ENCODE measurements around the gene GPR15LG. TPM values are rescaled to one million over a fixed set of nuclear protein-coding genes. Genes with fewer than 3 reads are reported as not detected.

GPR15LG gene
- total RNA-seq, 1 experiment from 2014 or later, result not detected

DNA sequence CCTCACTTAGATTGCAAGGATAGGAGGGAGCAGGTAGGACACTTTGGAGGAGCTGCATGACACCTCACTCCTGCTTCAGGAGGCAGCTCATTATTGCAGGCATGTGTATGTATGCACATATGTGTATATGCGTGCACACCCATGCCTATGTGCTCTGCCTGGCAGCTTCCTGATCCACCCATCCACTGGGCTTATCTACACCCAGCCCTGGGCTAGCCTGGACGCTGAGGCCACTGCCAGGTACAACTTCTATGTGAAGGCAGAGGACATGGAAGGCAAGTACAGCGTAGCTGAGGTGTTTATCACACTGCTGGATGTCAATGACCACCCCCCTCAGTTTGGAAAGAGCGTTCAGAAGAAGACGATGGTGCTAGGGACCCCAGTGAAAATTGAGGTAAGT is 38.4 kb downstream of the GPR15LG start:
- TF ChIP-seq ZNF274 (IDR thresholded peaks at IDR 0.05; ENCODE audit: low read depth, low read length), result no peak
- no peak for TF ChIP-seq TCF7L2 (IDR thresholded peaks at IDR 0.05; ENCODE audit: borderline replicate concordance, extremely low read depth, insufficient read depth, insufficient read length)
- TF ChIP-seq SIN3A (IDR thresholded peaks at IDR 0.05; ENCODE audit: low read depth), result no peak
- no peak for TF ChIP-seq ZFX (IDR thresholded peaks at IDR 0.05)
- TF ChIP-seq MAX (IDR thresholded peaks at IDR 0.05), result no peak
- no peak for TF ChIP-seq JUND (IDR thresholded peaks at IDR 0.05)
- TF ChIP-seq CBX3 (IDR thresholded peaks at IDR 0.05; ENCODE audit: low read depth), result no peak
- Histone ChIP-seq H3K9me2 (ENCODE audit: insufficient read depth) (no peaks in the 10 kb centered on the region), H3K4me3 (replicated peaks in 1 of 2; ENCODE audit: low read depth in 1 of 2, low read length in 2 of 2) (no peak overlapping the region), H3K9ac (ENCODE audit: low read length) (no peak overlapping the region), H3K79me2 (ENCODE audit: insufficient read depth, low read length) (no peaks in the 10 kb centered on the region), H2AFZ (ENCODE audit: low read depth, low read length, poor library complexity, severe bottlenecking) (no peak overlapping the region), H4K20me1 (ENCODE audit: insufficient read depth) (no peaks in the 10 kb centered on the region), H3K4me2 (ENCODE audit: low read length) (no peak overlapping the region), H3K9me3 (ENCODE audit: control insufficient read depth in 1 of 2, insufficient read depth in 1 of 2, low read depth in 1 of 2, low read length in 2 of 2) (no peaks in the 10 kb centered on the region), H3K27me3 (ENCODE audit: insufficient read depth, low read length) (peaks cover 13% of the 10 kb centered on the region), H3K27ac (ENCODE audit: low read depth, low read length) (no peak overlapping the region), H3K36me3 (ENCODE audit: control insufficient read depth in 1 of 2, insufficient read depth in 2 of 2, low read length in 2 of 2) (no peaks in the 10 kb centered on the region), H3K4me1 (ENCODE audit: control insufficient read depth in 1 of 2, insufficient read depth in 2 of 2, low read length in 2 of 2) (no peaks in the 10 kb centered on the region)
- ChIA-PET POLR2A (no interaction called here), RAD21 (ENCODE audit: low non-redundant PET in 1 of 2, low total read pairs in 2 of 2, uncharacterized antibody in 2 of 2, unreplicated experiment in 2 of 2) (no interaction called here), CTCF (interaction anchor here (0.9 to 1.4 kb wide), 3 partner anchors 64 to 152 kb away, joined by 3 read pairs; no protein-coding TSS in a partner anchor)
- DNase-seq (ENCODE audit: low read depth, low spot score) (no peak), ATAC-seq (no peak)
- no TSS peak for BruUV-seq (replicated peaks)
- intact Hi-C loops (cut with micrococcal nuclease), result no loop called here

GRCh38 chr10:84213076-84213475 is 39.5 kb downstream of the GPR15LG start:
- H3K27me3 ChIP-seq (ENCODE audit: insufficient read depth, low read length), result peaks cover 7% of the 10 kb centered on the region; the same call in 1 of the 2 replicates
- H3K79me2 ChIP-seq (ENCODE audit: insufficient read depth, low read length), result no peaks in the 10 kb centered on the region
- ATAC-seq, result no peak
- intact Hi-C loops (cut with micrococcal nuclease), result no loop called here
- H3K4me1 ChIP-seq (ENCODE audit: control insufficient read depth in 1 of 2, insufficient read depth in 2 of 2, low read length in 2 of 2), result no peaks in the 10 kb centered on the region
- H3K36me3 ChIP-seq (ENCODE audit: control insufficient read depth in 1 of 2, insufficient read depth in 2 of 2, low read length in 2 of 2), result no peaks in the 10 kb centered on the region
- no peak overlapping the region for H3K4me3 ChIP-seq (replicated peaks in 1 of 2; ENCODE audit: low read depth in 1 of 2, low read length in 2 of 2)
- DNase-seq (ENCODE audit: low read depth, low spot score), result no peak
- no peak overlapping the region for H3K9ac ChIP-seq (ENCODE audit: low read length)
- CTCF ChIA-PET, result no interaction called here
- no TSS peak for BruUV-seq (replicated peaks)
- RAD21 ChIA-PET (ENCODE audit: low non-redundant PET in 1 of 2, low total read pairs in 2 of 2, uncharacterized antibody in 2 of 2, unreplicated experiment in 2 of 2), result no interaction called here
- H3K9me2 ChIP-seq (ENCODE audit: insufficient read depth), result no peaks in the 10 kb centered on the region
- H3K27ac ChIP-seq (ENCODE audit: low read depth, low read length), result no peak overlapping the region
- POLR2A ChIA-PET, result no interaction called here
- H4K20me1 ChIP-seq (ENCODE audit: insufficient read depth), result no peaks in the 10 kb centered on the region
- no peak overlapping the region for H2AFZ ChIP-seq (ENCODE audit: low read depth, low read length, poor library complexity, severe bottlenecking)
- H3K9me3 ChIP-seq (ENCODE audit: control insufficient read depth in 1 of 2, insufficient read depth in 1 of 2, low read depth in 1 of 2, low read length in 2 of 2), result no peaks in the 10 kb centered on the region
- no peak overlapping the region for H3K4me2 ChIP-seq (ENCODE audit: low read length)
- TF ChIP-seq ZNF274 (IDR thresholded peaks at IDR 0.05; ENCODE audit: low read depth, low read length) (no peak), ZFX (IDR thresholded peaks at IDR 0.05) (no peak), TCF7L2 (IDR thresholded peaks at IDR 0.05; ENCODE audit: borderline replicate concordance, extremely low read depth, insufficient read depth, insufficient read length) (no peak), SIN3A (IDR thresholded peaks at IDR 0.05; ENCODE audit: low read depth) (no peak)
